Fibroblast of skin of abdomen (primary cell): ENCODE results near the gene MS4A10.
A peak's percentile ranks its signal among the peaks of the same experiment; 100 is the strongest.

Source experiments
- DNase-seq: peaks from one replicate; pipeline ENCODE4 v3.0.0-alpha.2; 2013

The MS4A10 gene

GRCh38 chr11:60830478-60831142 is 45.5 kb downstream of the MS4A10 start:
- DNase-seq: no peak

GRCh38 chr11:60831143-60831500 is 46.0 kb downstream of the MS4A10 start:
- peak; percentile 59 for DNase-seq

- DNase-seq: no peak
Observed at GRCh38 chr11:60831501-60832079, 46.5 kb downstream of the MS4A10 start.

GRCh38 chr11:60834742-60835533 is 49.8 kb downstream of the MS4A10 start:
- DNase-seq: no peak

GRCh38 chr11:60835534-60835846 is 50.4 kb downstream of the MS4A10 start:
- DNase-seq: no peak

GRCh38 chr11:60836866-60837515 is 51.9 kb downstream of the MS4A10 start:
- no peak for DNase-seq

- no peak for DNase-seq
Observed at GRCh38 chr11:60838132-60838531, 53.0 kb downstream of the MS4A10 start.

- peak; percentile 96 for DNase-seq
Observed at GRCh38 chr11:60840470-60841430, 55.6 kb downstream of the MS4A10 start.

- peak; percentile 96 for DNase-seq
Observed at GRCh38 chr11:60841797-60842667, 56.9 kb downstream of the MS4A10 start, which contains the start of gene CCDC86. TSS of gene CCDC86 (plus strand) at chr11:60842113. CDS start at chr11:60842125, 12 bp downstream.

GRCh38 chr11:60842668-60843600 is 57.8 kb downstream of the MS4A10 start:
- no peak for DNase-seq

GRCh38 chr11:60844045-60844869 is 59.1 kb downstream of the MS4A10 start:
- no peak for DNase-seq

- no peak for DNase-seq
Observed at GRCh38 chr11:60844870-60845221, 59.7 kb downstream of the MS4A10 start.

- DNase-seq: no peak
Observed at GRCh38 chr11:60845338-60845737, 60.2 kb downstream of the MS4A10 start.

- DNase-seq: no peak
Observed at GRCh38 chr11:60847281-60847680, 62.1 kb downstream of the MS4A10 start.

- no peak for DNase-seq
Observed at GRCh38 chr11:60847896-60848295, 62.8 kb downstream of the MS4A10 start.

GRCh38 chr11:60848714-60849151 is 63.6 kb downstream of the MS4A10 start:
- DNase-seq: no peak

GRCh38 chr11:60849641-60850520 is 64.7 kb downstream of the MS4A10 start:
- DNase-seq: no peak
